ENCODE results near the gene RASA3.

DNA sequence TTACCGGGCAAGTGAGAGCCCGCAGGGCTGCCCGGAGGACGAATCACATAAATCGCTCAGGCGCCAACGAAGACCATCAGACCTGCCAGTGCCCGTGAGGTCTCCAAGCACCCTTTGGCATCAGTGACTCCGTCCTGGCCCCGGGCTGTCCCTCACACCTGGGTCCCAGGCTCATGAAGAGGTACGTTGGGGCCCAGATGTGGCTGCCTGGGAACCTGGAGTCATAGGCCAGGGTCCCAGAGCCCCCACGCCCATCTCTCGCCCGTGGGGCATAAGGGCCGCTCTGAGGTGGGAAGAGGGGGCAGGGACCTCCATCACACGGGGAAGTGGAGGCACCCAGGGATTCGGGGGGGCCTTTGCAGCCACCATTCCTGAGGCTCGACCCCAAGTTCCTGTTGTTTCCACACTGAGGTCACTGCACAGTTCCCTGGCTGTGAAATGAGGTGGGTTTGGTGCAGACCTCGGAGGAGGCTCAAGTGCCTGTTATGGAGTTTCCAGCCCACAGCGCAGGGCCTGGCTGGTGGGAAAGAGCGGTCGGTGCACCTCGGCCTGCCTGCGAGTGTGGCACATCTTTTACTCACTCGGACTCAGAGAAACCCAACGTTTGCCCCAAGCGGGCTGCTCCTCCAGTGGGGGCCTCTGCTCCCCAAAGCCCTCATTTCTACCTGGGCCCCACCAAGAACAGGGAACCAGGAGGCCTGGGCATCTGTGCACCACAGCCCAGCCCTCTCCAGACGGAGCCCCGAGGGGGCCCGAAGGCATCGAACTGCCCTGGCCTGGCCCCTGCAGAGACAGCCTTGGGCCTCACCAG lies 122.6 kb downstream of the RASA3 start:
- TF ChIP-seq ZNF274 (IDR thresholded peaks at IDR 0.05; ENCODE audit: low read depth, low read length) (no peak), YY1 (IDR thresholded peaks at IDR 0.05; ENCODE audit: insufficient read depth, insufficient read length) (no peak), SUZ12 (IDR thresholded peaks at IDR 0.05; ENCODE audit: extremely low read depth, insufficient read depth, insufficient read length) (no peak)

Data from NT2/D1 (cell line).